HG03378 (cell line): ENCODE results near the gene DHH.
A peak's percentile ranks its signal among the peaks of the same experiment; 100 is the strongest.

Source experiments
- ATAC-seq: cut with Tn5 transposase; IDR thresholded peaks from one replicate; pipeline ENCODE4 v1.9.1; 2021; ENCODE audit warnings: mild to moderate bottlenecking, moderate library complexity; ENCODE audit not compliant: unreplicated experiment

The DHH gene

DNA sequence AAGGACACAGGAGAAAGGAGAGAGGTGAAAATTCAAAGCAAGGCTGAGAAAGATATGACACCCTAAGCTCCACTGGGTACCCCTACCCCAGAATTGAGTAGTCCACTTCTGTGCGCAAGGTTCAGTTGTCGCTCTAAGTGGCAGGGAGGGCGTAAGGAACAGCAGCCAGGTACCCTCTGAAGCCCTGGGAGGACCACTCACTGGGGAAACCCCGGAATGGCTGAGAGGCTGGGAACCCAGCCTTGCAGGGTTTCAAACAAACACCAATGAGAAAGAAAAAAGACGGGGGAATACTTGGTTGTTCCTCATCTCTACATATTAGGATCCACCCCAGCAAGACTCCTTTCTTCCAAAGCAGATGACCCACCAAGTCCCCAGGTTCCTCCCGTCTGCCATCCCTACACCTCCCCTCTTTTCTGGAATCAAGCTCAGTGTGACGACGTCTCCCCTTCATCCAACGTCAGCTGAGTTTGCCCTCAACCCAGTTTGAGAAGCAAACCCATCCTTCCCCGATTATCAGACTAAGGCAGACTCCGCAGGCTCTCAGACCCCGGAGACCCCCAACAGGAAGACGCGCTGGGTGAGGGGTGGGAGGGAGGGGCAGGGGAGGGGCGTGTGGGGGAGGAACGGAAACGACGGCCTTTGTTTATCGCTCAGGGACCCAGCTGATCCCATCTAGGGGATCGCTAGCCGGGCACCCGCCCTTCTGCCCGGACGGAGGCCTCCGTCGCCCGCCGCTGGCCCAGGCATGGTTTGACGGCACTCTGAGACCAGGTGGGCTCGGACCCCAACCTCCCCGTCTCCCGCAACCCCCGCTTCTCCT lies 15.3 kb upstream of the DHH start:
- ATAC-seq: no peak

DNA sequence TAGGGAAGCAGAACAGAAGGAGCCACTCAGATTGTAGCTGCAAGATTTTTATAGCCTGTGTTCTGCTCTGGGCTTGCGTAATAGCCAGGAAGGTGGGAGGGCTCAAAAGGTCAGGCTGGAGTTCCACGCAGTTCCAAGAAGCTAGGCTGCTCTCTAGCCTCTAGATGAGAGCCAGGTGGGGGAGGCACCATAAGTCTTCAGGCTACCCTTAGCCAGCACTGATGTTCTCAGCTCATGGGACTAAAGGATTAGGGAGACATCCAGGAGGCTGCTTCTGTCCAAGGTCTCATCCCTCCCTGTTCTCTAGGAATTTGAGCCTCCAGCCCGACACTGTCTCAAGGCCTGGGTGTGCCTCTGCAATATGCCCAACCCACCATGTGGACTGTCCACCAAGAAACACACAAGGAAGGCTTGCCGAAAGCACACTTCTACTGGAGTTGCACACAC lies 14.4 kb upstream of the DHH start:
- no peak for ATAC-seq

DNA sequence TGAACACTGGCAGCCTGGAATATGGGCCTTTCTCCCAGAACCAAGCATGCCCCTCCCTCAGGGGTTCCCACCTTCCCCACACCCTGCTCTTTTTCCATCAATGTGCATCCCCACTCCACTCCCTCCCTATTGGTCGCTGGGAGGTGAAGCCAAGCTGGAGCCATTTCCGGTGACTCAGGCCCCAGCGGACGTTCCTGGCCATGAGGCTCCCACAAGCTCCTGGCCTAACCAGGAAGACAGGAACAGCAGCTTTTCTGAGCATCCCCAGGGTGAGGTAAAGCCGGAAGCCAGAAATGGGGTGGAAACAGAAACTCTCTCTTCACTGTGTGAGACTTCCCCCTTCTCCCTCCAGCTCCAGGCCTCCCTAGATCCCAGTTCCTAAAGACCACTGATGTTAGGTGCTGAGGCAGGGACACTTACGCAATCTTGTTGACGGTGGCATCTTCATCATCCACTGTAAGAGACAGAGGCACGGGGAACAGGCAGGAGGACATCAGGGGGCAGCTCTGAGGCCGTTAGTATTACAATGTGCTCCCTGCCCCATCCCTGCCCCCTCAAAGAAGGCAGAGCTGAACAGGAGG lies 11.0 kb upstream of the DHH start:
- ATAC-seq: no peak

DNA sequence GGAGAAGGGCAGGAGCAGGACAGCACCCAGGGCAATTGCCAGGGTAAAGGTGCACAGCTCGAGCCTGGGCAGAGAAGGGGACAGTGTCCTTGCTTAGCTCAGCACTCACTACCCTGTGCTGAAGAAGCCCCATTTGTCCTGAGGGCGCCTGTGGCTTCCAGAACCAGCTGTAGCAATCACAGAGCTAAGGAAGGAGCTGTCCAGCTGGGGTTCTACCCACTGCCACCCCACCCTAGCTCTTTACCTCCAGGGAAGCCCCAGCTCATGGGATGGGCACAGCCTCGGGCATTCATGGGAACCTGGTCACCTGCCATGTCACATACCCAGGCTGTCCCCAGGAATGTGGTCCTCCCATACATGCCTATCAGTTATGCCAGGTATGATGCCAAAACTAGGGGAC lies 10.2 kb upstream of the DHH start:
- no peak for ATAC-seq

DNA sequence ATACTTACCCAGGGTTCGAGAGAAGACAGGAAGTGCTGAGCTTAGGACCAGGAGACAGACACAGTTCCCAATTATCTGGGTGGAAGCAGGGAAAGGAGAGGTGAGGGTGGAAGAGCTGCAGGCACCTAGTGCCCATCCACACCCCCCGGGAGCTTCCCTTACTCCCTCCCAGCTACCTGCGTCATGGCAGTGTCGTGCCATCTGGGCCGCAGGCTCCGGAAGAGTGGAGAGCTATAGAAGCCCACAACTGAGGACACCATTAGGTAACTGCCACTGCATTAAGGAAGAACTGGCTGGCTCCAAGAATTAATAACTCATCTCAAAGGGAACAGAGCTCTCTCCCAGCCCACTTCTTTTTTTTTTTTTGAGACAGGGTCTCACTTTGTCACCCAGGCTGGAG lies 5.8 kb upstream of the DHH start:
- ATAC-seq: no peak

DNA sequence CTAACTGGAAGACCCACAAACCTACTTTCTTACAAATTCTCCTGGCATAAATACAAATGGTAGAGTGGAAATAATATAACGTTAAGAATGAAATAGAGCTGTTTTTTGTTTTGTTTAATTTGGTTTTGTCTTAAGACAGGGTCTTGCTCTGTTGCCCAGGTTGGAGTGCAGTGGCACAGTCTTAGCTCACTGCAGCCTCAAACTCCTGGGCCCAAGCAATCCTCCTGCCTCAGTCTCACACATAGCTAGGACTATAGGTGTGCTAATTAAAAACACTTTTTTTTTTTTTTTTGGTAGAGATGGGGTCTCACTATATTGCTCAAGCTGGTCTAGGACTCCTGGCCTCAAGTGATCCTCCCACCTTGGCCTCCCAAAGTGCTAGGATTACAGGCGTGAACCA lies 4.1 kb upstream of the DHH start:
- ATAC-seq: no peak

DNA sequence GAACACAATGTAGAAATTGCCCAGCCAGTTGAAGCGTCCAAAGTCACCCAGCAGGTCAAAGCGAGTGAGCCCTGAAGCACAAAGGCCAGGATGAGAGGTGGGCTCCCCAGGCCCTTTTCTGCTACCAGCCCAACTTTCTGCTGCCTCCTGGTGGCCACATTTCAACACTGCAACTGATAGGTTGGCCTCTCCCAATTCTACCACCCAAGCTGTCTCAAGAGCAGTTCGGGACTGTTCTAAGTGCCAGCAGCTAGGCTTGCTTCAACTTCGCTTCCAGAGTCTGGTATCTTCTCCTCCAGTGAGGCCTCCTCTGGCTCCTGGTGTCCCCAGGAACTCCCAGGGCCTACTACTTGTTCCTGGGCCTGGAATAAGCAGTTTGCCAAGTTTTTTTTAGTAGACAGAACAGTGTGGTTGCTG lies 3.4 kb upstream of the DHH start:
- no peak for ATAC-seq

DNA sequence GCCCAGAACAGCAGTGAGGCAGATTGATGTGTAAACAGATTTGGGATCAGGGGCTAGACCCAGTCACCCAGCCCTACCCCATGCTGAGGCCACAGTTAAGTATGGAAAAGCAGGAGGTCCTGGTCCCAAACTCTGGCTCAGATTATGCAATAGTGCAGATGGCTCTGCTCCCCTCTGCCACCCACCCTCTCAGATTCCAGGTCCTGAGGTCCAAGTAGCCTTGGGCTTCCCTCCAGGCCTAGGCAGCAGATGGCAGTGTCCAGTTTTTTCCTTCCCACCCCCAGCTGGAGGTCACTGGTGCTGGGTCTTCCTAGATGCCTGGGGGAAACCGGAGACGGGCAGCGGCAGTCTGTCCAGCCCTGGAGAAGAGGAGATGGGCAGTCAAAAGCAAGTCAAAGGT lies 2.8 kb upstream of the DHH start:
- ATAC-seq: no peak

DNA sequence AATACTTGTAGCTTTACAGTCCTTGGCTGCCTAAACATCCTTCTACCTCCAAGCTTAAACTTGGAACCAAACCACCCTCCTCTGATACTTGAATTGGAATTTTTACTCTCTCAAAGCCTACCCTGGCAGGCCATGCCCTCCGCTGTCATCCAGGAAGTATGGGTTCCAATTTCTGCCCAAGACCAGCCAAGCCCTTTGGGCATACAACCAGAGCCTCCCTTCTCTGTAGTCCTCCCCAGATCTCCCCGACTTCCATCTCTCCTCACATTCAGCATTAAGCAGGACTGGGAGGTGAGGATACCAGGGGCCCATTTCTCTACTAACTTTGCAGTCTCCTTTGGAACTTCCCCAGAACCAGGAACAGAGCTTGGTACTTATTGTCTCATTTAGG lies 369 bp upstream of the DHH start:
- no peak for ATAC-seq

DNA sequence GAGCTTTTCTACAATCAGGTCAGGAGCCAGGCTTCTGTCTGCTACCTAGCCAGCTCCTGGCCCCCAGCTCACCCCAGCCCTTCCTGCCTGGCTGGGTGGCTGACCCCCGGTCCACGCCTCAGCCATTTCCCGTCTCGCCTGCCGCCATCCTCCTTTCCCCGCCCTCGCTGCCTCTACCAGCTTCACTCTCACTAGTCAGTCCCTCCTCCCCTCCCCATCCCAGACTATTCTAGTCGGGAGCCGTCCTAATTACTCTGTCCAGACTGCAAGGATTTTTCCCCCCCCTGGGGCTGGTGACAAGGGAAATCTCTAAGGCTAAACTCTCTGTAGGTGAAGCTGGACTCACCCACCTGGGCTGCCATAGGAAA lies 825 bp downstream of the DHH start:
- ATAC-seq: no peak

DNA sequence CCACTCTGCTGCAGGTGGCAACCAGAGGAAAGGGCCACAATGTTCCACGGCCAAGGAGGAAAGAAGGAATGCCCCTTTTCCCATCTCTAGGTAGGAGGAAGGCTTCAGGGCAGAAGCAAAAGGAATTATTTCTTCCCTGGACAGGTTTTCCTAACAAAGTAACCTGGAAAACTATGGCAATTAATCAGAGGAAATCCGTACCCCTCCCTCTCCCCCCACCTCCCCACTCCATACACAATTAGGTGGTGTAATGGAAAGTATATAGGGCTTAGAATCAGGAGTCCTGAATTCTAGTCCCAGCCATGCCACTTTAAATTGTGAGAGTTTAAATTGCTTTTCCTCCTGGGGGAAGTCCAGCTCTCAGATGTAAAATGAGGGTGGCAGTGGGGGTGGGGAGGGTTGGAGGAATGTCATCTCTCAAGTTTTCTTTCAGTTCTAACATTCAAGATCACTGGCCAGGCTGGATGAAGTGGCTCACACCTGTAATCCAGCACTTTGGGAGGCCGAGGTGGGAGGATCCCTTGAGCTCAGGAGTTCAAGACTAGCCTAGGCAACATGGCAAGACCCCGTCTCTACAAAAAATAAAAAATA lies 1.7 kb downstream of the DHH start:
- no peak for ATAC-seq

DNA sequence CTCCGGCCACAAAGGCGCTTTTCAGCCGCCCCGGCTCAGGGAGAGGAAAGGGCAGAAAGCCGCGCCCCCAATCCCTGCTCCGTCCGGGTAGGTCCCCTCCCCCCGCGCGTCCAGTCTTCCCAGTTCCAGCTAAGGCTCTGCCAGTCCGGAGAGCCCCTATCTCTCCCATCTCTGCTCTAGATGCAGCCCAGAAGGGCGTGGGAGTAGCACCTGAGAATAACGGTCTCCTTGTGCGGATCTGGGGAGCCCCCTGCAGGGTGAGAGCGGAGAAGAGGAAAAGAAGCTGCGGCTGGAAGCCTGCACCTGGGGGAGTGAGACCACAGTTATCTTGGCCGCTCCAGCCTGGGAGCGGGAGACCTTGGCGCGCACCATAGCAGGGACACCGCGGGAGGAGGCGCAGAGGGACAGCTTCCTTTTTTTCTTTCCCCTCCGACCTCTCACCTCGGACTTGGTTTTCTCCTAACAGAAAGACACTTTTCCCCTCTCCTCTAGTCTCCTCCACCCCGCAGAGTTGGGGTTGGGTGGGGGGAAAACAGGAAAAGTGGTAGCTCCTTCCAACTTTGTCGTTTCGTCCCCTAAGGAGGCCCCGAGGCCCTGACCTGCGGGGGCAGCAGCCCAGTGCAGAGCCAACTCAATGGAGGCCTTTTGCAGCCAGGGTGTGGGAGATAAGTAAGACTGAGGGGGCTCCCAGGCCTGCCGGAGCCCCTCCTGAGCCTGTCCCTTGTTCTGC lies 2.4 kb downstream of the DHH start:
- ATAC-seq: no peak

DNA sequence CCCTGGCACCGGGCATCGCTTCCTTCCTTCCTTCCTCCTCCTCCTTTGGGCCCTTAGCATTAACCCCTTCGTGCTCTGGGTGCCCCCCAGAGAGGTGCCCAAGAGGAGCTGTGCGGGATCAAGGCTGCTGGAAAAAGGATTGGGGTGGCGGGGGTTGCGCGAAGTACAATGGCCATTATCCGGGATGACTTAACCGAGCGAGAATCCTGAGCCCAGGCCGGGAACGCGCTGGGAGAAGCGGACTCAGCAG lies 2.8 kb downstream of the DHH start:
- ATAC-seq: no peak

DNA sequence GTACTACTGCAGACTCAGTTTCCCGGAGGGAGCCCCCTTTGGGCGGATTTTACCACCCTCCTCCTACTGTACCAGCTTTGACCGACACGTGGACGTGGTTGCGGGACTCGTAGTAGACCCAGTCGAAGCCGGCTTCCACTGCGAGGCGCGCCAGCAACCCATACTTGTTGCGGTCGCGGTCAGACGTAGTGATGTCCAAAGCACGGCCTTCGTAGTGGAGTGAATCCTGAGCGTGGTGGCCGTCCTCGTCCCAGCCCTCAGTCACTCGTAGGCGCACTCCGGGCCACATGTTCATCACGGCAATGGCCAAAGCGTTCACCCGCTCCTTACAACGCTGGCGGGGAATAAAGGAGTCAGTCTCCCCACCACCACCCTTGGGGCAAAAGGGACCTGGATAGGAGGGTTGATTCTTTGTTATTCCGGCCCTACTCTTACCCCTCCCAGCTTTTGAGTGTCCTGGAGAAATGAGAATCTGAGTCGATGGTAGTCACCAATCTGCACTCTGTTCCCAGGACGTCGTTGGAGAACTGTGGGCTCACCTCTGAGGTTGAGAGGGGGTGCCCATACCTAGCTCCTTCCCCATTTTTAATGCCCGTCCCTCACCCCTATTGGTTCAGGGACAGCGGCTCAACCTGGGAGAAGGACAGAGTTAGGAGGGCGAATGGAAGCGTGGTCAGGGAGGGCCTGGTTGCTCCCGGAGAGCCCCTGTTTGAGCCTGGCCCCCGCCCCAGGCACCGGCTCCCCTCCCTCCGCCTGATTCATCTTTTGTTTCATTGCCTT lies 3.4 kb downstream of the DHH start:
- ATAC-seq: no peak

DNA sequence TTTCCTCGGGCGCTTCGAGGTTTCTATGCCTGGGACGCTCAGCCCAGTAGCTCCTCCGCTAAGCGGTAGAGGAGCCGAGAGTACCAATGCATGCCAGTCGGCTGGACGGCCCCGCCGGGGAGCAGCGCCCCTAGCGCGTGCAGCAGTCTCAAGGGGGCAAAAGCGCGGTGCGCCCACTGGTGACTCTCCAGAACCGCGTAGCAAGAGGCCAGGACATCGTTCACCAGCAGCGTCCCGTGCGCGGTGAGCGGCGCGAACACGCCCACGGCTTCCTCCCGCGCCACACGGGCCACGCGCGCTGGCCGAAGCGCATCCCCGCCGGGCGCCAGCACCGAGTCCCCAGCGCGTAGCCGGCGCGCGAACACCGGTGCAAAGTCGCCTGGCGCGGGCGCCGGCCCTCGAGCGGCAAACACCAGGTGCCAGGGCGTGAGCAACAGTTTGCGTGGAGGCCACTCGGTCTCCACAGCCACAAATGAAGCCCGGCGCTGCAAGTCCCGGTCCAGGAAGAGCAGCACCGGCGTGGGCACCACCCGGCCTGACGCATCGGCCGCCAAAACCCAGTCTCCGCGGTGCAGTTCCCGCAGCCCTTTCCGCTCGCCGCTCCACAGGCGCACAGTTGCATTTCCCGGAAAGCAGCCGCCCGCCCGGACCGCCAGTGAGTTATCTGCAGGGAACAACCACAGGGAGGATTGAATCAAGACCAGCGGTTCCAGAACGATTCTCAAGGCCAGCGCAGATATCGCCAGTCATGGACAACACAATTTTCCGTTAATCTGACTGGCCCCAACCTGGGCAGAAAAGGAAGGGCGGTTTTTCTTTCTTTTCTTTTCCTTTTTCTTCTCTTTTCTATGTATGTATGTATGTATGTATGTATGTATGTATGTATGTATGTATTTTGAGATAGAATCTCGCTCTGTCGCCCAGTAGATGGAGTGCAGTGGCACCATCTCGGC lies 4.5 kb downstream of the DHH start:
- ATAC-seq: no peak

DNA sequence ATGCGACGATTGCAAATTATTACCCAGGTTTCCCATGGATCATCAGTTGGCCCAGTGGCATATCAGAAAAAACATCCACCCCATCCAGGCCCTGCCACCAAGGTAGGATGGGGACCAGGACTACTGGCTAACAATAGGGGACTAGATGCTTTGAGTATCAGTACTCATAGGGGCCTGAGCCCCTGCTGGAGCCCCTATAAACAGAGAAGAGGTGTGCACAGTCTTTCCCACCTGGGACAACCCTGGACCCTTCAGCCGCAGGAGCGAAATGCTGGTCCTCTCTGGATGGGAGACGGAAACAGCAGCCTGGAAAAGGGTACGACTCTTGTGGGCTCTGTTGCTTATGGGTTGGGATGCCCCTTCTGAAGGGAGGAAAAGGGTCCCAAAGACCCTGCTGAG lies 5.7 kb downstream of the DHH start:
- no peak for ATAC-seq

DNA sequence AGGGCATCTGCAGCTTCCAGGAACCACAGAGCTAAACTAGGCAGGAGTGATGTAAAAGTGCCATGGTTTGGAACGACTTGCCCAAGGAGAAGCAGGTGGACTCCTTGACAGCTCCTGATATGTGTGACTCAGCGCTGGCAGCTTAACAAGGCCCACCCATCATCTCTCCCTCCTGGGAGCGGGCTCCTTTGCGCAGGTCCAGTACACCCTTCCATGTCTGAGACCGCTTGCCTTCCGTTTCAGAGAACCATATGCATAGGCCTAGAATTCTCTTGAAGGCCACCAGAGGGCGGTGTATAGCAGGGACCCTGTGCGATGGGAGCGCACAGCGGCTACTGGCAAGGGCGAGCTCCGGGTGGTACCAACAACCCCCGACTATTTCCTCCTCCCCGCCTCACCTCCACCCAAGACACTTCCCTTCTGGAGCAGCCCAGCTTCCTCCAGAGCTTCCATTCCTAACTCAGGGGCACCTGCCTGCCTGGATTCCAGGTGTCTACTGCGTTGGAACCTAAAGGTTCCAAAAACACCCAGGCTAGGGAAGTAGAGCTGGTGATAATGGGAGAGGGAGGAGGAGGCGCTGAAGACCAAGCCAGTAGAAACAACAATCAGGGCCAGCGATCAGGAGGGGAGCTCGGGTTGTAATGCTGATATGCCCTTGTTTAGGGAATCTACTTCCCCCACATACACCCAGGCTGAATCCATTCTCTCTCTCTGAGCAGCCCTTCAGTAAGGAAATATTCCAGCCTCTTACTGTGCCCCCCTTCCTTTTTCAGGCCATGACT lies 6.3 kb downstream of the DHH start:
- ATAC-seq: peak; percentile 72

DNA sequence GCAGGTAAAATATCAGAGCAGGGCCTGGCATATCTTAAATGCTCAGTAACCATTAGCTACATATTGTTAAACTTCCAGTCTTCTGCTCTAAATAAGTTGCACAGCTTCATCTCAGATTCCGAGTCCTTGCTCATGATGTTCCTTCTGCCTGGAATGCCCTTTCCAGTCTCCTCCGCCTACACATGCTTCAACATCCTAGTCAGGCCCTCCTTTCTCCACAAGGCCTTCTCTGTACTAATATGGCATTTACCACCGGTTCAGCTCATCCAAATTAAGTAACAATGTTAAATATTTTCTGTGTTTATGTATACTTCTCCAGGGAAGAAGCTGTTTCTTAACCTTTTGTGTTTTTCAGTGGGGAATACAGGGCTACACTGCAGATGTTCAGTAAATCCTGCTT lies 8.5 kb downstream of the DHH start:
- no peak for ATAC-seq

DNA sequence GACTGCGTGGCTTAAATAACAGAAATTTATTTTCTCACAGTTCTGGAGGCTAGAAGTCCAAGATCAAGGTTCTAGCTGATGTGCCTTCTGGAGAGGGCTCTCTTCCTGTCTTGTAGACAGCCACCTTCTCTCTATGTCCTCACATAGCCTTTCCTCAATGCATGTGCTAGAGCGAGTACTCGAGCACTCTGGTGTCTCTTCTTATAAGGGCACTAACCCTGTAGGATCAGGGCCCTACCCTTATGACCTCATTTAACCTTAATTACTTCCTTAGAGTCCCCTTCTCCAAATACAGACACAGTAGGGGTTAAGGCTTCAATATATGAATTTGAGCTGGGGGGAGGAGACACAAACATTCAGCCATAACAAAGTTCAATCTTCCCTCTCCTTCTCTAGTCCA lies 10.2 kb downstream of the DHH start:
- ATAC-seq: no peak
